H1 (cell line): Measurements from ENCODE around the gene CROCC2. TPM values are rescaled to one million over a fixed set of nuclear protein-coding genes. Genes with fewer than 3 reads are reported as not detected.

Experiments
- GABPA ChIP-seq: IDR thresholded peaks from 2 replicates; pipeline ENCODE4 v1.6.1; 2011; ENCODE audit warnings: mild to moderate bottlenecking, low read length, moderate library complexity, borderline replicate concordance; ENCODE audit not compliant: insufficient read depth
- KDM5A ChIP-seq: fragments of 200-600 bp; IDR thresholded peaks from 2 replicates; pipeline ENCODE4 v1.7.1; 2012; ENCODE audit warnings: mild to moderate bottlenecking, low read length, inconsistent platforms, mixed read lengths
- NRF1 ChIP-seq: IDR thresholded peaks from 2 replicates; pipeline ENCODE4 v1.6.1; 2011; ENCODE audit warnings: mild to moderate bottlenecking, low read depth, low read length, improper control_type of control experiment
- PHF8 ChIP-seq: fragments of 200-600 bp; sonication (generic); conservative IDR thresholded peaks from 2 replicates; pipeline ENCODE4 v1.7.1; 2012; ENCODE audit warnings: low read depth, mild to moderate bottlenecking, inconsistent platforms, low read length, moderate library complexity
- POLR2A ChIP-seq, 2 experiments: IDR thresholded peaks; 1 replicate in 1 of 2; 2 replicates in 1 of 2; pipeline ENCODE4 v1.6.1; 2011; ENCODE audit warnings: low read depth in 2 of 2, low read length in 2 of 2, mild to moderate bottlenecking in 2 of 2; ENCODE audit errors: control extremely low read depth in 1 of 2
- polyA plus RNA-seq, 7 experiments: library from polyadenylated mRNA; depleted of rRNA in 3 of 7; stranded (reverse) in 5 of 7; unstranded in 2 of 7; fragments of >200 nt in 5 of 7; fragments of 200-250 nt in 2 of 7; gene quantifications; 1 replicate in 5 of 7; 2 replicates in 1 of 7; 4 replicates in 1 of 7; pipeline versions ENCODE4 v1.2.1 to v1.2.3, GENCODE V29; 2011 to 2013; ENCODE audit warnings: missing spikeins in 2 of 7, mixed read lengths in 2 of 7
- total RNA-seq: library from RNA; stranded (reverse); fragmentation: NEBNext Ultra II Directional; extraction: Animal tissue kit (Norgen Biotek cat#: 25700); gene quantifications from 2 replicates; pipeline ENCODE4 v1.2.1, GENCODE V29; 2021
- TF ChIP-seq, protein P1 (sequence below), 3 experiments: IDR thresholded peaks; 1 replicate in 2 of 3; 2 replicates in 1 of 3; pipeline versions ENCODE4 v1.5.1 to v1.6.1; 2011; ENCODE audit warnings: low read length in 3 of 3, mild to moderate bottlenecking in 3 of 3, inconsistent platforms in 2 of 3, low read depth in 1 of 3, moderate library complexity in 1 of 3; ENCODE audit not compliant: insufficient read depth in 1 of 3; ENCODE audit errors: control extremely low read depth in 1 of 3
- TF ChIP-seq, protein P2 (sequence below): fragments of 300-600 bp; sonication (generic); IDR thresholded peaks from 2 replicates; pipeline ENCODE4 v1.7.1; 2012; ENCODE audit warnings: low read length, moderate library complexity, mild to moderate bottlenecking, inconsistent platforms; ENCODE audit not compliant: insufficient replicate concordance

CROCC2 gene
- total and polyA plus RNA-seq, 2 of the 8 experiments (the other 6 are each of a cell fraction or from before 2014, with no cell fraction given): not detected

DNA sequence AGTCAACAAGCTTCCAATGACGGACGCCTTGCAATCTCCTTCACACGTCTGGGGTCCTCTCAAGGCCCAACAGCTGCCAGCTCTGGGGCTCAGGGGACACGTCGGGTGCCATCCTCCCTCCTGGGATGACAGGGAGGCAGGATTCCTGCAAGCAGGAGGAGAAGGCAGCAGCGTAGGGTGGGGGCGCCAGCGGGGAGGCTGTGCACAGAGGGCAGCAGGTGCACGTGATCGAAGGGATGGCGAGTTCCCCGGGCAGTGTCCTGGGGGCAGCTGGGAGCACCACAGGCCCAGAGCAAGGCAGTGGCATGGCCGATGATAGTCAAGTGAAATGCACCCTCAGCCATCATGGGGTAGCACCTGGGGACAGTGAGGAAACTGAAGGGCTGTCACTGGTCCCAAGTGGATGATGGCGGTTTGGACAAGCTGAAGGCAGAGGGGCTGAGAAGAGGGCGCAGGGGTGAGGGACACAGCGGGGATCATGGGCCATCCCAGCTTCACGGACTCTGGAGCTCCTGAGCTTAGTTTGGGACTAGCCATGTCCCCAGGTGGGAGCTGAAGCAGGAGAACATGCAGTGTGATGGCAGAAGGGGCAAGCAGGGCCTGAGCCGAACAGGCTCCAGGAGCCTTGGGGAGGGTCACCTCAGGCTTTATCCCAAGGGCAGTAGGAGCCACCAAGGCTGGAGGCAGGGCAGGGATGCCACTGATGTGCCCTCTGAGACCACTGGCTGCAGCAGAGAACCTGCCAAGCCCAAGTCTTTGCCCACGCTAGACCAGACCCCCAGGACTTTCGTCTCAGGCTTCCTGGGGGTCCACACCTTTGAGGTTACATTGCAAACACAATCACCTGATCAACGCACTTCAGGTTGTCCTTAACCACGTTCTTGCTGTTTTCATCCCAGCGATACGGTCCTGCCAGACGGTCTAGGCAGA, 76.0 kb downstream of the CROCC2 start (continued):
- TF ChIP-seq, protein P1, sequence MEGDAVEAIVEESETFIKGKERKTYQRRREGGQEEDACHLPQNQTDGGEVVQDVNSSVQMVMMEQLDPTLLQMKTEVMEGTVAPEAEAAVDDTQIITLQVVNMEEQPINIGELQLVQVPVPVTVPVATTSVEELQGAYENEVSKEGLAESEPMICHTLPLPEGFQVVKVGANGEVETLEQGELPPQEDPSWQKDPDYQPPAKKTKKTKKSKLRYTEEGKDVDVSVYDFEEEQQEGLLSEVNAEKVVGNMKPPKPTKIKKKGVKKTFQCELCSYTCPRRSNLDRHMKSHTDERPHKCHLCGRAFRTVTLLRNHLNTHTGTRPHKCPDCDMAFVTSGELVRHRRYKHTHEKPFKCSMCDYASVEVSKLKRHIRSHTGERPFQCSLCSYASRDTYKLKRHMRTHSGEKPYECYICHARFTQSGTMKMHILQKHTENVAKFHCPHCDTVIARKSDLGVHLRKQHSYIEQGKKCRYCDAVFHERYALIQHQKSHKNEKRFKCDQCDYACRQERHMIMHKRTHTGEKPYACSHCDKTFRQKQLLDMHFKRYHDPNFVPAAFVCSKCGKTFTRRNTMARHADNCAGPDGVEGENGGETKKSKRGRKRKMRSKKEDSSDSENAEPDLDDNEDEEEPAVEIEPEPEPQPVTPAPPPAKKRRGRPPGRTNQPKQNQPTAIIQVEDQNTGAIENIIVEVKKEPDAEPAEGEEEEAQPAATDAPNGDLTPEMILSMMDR (IDR thresholded peaks at IDR 0.05; ENCODE audit: control extremely low read depth in 1 of 3, insufficient read depth in 1 of 3, low read depth in 1 of 3, low read length in 3 of 3): no peak
- no peak for TF ChIP-seq NRF1
- TF ChIP-seq PHF8: no peak
- TF ChIP-seq, protein P2, sequence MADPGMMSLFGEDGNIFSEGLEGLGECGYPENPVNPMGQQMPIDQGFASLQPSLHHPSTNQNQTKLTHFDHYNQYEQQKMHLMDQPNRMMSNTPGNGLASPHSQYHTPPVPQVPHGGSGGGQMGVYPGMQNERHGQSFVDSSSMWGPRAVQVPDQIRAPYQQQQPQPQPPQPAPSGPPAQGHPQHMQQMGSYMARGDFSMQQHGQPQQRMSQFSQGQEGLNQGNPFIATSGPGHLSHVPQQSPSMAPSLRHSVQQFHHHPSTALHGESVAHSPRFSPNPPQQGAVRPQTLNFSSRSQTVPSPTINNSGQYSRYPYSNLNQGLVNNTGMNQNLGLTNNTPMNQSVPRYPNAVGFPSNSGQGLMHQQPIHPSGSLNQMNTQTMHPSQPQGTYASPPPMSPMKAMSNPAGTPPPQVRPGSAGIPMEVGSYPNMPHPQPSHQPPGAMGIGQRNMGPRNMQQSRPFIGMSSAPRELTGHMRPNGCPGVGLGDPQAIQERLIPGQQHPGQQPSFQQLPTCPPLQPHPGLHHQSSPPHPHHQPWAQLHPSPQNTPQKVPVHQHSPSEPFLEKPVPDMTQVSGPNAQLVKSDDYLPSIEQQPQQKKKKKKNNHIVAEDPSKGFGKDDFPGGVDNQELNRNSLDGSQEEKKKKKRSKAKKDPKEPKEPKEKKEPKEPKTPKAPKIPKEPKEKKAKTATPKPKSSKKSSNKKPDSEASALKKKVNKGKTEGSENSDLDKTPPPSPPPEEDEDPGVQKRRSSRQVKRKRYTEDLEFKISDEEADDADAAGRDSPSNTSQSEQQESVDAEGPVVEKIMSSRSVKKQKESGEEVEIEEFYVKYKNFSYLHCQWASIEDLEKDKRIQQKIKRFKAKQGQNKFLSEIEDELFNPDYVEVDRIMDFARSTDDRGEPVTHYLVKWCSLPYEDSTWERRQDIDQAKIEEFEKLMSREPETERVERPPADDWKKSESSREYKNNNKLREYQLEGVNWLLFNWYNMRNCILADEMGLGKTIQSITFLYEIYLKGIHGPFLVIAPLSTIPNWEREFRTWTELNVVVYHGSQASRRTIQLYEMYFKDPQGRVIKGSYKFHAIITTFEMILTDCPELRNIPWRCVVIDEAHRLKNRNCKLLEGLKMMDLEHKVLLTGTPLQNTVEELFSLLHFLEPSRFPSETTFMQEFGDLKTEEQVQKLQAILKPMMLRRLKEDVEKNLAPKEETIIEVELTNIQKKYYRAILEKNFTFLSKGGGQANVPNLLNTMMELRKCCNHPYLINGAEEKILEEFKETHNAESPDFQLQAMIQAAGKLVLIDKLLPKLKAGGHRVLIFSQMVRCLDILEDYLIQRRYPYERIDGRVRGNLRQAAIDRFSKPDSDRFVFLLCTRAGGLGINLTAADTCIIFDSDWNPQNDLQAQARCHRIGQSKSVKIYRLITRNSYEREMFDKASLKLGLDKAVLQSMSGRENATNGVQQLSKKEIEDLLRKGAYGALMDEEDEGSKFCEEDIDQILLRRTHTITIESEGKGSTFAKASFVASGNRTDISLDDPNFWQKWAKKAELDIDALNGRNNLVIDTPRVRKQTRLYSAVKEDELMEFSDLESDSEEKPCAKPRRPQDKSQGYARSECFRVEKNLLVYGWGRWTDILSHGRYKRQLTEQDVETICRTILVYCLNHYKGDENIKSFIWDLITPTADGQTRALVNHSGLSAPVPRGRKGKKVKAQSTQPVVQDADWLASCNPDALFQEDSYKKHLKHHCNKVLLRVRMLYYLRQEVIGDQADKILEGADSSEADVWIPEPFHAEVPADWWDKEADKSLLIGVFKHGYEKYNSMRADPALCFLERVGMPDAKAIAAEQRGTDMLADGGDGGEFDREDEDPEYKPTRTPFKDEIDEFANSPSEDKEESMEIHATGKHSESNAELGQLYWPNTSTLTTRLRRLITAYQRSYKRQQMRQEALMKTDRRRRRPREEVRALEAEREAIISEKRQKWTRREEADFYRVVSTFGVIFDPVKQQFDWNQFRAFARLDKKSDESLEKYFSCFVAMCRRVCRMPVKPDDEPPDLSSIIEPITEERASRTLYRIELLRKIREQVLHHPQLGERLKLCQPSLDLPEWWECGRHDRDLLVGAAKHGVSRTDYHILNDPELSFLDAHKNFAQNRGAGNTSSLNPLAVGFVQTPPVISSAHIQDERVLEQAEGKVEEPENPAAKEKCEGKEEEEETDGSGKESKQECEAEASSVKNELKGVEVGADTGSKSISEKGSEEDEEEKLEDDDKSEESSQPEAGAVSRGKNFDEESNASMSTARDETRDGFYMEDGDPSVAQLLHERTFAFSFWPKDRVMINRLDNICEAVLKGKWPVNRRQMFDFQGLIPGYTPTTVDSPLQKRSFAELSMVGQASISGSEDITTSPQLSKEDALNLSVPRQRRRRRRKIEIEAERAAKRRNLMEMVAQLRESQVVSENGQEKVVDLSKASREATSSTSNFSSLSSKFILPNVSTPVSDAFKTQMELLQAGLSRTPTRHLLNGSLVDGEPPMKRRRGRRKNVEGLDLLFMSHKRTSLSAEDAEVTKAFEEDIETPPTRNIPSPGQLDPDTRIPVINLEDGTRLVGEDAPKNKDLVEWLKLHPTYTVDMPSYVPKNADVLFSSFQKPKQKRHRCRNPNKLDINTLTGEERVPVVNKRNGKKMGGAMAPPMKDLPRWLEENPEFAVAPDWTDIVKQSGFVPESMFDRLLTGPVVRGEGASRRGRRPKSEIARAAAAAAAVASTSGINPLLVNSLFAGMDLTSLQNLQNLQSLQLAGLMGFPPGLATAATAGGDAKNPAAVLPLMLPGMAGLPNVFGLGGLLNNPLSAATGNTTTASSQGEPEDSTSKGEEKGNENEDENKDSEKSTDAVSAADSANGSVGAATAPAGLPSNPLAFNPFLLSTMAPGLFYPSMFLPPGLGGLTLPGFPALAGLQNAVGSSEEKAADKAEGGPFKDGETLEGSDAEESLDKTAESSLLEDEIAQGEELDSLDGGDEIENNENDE: no peak
- TF ChIP-seq POLR2A (IDR thresholded peaks at IDR 0.05; ENCODE audit: control extremely low read depth in 1 of 2, low read depth in 2 of 2, low read length in 2 of 2): no peak
- TF ChIP-seq KDM5A: no peak
- TF ChIP-seq GABPA: no peak
